Choroid plexus epithelial cell (primary cell): ENCODE results near the gene MORC2.

ENCODE experiments used
- DNase-seq: peaks from one replicate; pipeline ENCODE4 v3.0.0-alpha.2; 2010; ENCODE audit warnings: low read depth
- H3K4me3 ChIP-seq: 2 replicates; pipeline ENCODE4 v1.5.1; 2011; ENCODE audit warnings: low read depth, mild to moderate bottlenecking, control low read depth, low read length, moderate library complexity
- TF ChIP-seq, protein P1 (sequence below): conservative IDR thresholded peaks from 2 replicates; pipeline ENCODE4 v1.5.1; 2011; ENCODE audit warnings: low read depth, mild to moderate bottlenecking, control low read depth, inconsistent platforms, low read length, moderate library complexity

The MORC2 gene

DNA sequence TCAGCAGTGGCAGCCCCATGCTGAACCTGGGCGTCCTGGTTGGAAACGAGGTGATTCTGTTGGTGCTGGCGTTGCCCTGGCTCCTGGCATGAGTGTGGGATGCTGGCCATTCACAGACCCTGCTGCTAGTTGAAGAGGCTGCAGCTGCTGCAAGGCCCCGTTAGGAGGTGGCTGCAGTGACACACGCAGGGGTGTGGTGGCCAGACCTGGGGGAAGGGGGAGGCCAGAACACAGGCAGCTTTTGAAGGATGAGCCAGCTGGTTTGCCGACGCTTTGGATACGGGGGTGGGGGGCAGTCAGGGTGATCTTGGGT, 77.2 kb downstream of the MORC2 start:
- H3K4me3 ChIP-seq: no peak overlapping the region
- TF ChIP-seq, protein P1, sequence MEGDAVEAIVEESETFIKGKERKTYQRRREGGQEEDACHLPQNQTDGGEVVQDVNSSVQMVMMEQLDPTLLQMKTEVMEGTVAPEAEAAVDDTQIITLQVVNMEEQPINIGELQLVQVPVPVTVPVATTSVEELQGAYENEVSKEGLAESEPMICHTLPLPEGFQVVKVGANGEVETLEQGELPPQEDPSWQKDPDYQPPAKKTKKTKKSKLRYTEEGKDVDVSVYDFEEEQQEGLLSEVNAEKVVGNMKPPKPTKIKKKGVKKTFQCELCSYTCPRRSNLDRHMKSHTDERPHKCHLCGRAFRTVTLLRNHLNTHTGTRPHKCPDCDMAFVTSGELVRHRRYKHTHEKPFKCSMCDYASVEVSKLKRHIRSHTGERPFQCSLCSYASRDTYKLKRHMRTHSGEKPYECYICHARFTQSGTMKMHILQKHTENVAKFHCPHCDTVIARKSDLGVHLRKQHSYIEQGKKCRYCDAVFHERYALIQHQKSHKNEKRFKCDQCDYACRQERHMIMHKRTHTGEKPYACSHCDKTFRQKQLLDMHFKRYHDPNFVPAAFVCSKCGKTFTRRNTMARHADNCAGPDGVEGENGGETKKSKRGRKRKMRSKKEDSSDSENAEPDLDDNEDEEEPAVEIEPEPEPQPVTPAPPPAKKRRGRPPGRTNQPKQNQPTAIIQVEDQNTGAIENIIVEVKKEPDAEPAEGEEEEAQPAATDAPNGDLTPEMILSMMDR: no peak
- DNase-seq: no peak

GRCh38 chr22:30890686-30891442, 77.7 kb downstream of the MORC2 start:
- DNase-seq: peak; percentile 52
- no peak overlapping the region for H3K4me3 ChIP-seq
- TF ChIP-seq, protein P1: peak; percentile 89

DNA sequence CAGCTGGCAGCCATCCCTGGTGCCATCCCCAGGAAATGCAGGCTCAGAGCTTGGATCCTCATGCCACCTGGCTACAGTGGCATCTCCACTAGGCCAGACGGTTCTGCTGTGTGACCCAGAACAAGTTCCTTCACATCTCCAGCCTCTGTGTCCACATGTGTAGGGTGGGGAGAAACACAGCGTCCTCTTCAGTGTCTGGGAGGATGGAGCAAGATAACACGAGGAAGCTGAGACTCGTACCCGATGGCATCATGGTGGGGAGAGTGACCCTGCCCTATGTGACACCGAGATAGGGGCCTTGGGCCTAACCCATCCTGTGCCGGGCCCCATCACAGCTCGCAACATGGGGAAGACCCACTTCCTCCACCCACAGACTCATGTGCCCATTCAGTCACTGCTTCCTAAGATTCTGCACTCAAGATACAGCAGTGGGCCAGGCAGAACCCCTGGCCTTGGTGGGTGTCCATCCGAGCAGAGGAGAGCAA, 78.5 kb downstream of the MORC2 start:
- TF ChIP-seq, protein P1: no peak
- no peak for DNase-seq
- H3K4me3 ChIP-seq: no peak overlapping the region

GRCh38 chr22:30889268-30889995, 79.1 kb downstream of the MORC2 start:
- TF ChIP-seq, protein P1: no peak
- no peak for DNase-seq
- H3K4me3 ChIP-seq: no peak overlapping the region

DNA sequence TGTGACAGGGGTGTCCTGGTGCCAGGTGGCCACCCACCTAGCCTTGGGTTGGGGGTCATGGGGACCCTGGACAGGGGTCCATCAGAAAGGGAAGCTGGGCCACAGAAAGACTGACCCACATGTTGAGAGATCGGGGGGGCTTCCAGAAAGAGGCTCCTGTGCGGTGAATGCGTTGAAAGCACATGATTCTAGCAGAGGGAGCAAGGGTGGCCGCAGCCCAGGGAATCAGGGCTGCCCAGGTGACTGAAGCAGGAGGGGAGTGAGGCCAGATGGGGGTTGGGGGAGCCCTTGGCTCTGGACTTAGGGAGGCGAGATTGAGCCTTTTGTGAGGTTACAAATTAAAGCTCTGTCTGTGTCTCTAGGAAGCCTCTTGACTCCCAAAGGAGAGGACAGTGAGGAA, 80.7 kb downstream of the MORC2 start:
- TF ChIP-seq, protein P1: no peak
- DNase-seq: no peak
- no peak overlapping the region for H3K4me3 ChIP-seq

DNA sequence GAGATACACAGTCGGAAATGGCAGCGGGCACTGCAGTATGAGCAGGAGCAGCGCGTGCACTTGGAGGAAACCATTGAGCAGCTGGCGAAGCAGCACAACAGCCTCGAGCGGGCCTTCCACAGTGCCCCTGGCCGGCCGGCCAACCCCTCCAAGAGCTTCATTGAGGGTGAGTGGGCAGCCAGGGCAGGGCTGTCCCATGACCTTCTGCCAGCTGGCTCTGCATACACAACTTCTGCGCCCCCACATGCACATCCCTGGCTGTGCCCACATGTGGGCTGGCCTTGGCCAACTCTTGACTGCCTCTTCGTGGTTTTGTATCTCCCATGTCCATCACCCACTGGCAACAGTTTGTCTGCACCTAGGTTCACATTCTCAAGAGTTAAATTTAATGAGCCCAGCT, 81.1 kb downstream of the MORC2 start:
- TF ChIP-seq, protein P1: no peak
- no peak overlapping the region for H3K4me3 ChIP-seq
- no peak for DNase-seq
